ENCODE measurements around the gene PRR5.

DNA sequence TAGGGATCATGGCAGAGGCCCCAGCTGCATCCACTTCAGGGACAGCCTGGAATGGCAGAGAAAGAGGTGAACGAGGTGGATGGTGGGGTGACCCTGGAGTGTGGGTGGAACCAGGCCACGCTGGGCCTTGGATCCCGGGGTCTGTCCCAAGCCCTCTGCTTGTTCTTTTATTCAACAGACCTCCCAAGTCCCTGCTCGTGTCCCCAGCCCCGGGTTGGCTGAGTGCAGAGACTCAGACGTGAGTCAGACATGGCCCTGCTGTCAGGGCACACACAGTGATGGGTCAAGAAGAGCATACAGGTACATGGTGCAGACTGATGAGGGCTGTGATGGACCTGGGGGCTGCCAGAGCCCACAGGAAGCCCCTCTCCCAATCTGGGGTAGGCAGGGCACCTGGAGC is 57.0 kb downstream of the PRR5 start:
- TF ChIP-seq POLR2AphosphoS5 (IDR thresholded peaks at IDR 0.05; ENCODE audit: low read depth, low read length) = no peak
- TF ChIP-seq, protein P1, sequence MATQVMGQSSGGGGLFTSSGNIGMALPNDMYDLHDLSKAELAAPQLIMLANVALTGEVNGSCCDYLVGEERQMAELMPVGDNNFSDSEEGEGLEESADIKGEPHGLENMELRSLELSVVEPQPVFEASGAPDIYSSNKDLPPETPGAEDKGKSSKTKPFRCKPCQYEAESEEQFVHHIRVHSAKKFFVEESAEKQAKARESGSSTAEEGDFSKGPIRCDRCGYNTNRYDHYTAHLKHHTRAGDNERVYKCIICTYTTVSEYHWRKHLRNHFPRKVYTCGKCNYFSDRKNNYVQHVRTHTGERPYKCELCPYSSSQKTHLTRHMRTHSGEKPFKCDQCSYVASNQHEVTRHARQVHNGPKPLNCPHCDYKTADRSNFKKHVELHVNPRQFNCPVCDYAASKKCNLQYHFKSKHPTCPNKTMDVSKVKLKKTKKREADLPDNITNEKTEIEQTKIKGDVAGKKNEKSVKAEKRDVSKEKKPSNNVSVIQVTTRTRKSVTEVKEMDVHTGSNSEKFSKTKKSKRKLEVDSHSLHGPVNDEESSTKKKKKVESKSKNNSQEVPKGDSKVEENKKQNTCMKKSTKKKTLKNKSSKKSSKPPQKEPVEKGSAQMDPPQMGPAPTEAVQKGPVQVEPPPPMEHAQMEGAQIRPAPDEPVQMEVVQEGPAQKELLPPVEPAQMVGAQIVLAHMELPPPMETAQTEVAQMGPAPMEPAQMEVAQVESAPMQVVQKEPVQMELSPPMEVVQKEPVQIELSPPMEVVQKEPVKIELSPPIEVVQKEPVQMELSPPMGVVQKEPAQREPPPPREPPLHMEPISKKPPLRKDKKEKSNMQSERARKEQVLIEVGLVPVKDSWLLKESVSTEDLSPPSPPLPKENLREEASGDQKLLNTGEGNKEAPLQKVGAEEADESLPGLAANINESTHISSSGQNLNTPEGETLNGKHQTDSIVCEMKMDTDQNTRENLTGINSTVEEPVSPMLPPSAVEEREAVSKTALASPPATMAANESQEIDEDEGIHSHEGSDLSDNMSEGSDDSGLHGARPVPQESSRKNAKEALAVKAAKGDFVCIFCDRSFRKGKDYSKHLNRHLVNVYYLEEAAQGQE (IDR thresholded peaks at IDR 0.05; ENCODE audit: insufficient read depth in 1 of 2, low read depth in 2 of 2, low read length in 2 of 2) = no peak
- no peak for TF ChIP-seq SIN3A (IDR thresholded peaks at IDR 0.05; ENCODE audit: borderline replicate concordance, insufficient read depth, low read length)
